Activated CD4-positive, alpha-beta T cell treated with anti-CD3 and anti-CD28 coated beads, Interleukin-2, Interleukin-4, amounts not matched to agents 100 ng/mL and 50 ng/mL, durations not matched to agents 16 hours and 8 hours (primary cell): ENCODE results near the gene WDFY2.
A peak's percentile ranks its signal among the peaks of the same experiment; 100 is the strongest.
"Not testable (repeated sequence)": the region's sequence is repeated elsewhere in the genome, so short reads cannot be mapped to it uniquely, and the experiment has no call there.

Experiments
- DNase-seq: peaks from one replicate; pipeline ENCODE4 v3.0.0-alpha.2; 2020; ENCODE audit warnings: low spot score

WDFY2 gene, protein sequence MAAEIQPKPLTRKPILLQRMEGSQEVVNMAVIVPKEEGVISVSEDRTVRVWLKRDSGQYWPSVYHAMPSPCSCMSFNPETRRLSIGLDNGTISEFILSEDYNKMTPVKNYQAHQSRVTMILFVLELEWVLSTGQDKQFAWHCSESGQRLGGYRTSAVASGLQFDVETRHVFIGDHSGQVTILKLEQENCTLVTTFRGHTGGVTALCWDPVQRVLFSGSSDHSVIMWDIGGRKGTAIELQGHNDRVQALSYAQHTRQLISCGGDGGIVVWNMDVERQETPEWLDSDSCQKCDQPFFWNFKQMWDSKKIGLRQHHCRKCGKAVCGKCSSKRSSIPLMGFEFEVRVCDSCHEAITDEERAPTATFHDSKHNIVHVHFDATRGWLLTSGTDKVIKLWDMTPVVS

DNA sequence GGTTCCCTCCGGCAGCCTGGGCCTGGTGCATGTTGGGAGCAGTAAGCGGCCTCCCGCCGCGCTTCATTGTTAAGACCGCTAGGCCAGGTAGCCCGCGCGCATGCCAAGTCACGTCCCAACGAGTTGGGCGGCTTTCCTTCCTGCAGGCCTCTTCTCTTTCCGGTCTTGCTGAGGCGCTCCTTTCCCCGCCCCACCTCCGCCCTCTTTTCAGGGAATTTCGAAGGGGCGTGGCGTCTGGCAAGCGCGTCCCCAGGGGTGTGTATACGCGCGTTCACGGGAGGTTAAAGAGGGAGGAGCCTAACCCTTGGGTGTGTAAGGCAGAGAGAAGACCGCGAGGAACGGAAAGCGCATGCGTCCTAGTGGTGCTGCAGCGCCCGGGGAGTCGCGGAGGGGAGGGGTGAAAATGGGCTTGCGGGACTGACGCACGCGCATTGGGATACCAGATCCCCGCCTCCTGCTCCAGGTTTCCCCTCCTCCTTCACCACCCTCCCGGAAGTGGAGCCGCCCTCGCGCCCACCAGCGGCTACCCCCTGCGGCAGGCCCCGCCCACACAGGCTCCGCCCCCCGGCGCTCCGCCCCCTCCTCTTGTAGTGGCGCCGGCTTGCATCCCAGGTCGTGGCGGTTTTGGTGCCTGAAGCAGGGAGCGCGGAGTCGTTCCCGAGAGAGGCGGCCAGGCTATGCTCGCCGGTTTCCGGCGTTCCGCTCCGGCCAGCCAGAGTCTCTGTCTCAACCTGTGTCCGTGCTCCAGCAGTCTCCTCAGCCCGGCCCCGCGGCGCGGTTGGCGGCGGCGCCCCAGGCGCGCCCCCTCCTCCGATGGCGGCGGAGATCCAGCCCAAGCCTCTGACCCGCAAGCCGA is at the start of gene WDFY2:
WDFY2 (plus strand) TSS at position 588 of the 856 bp plus-strand sequence; CDS start at position 814, 226 bp downstream.
- peak; percentile 99 for DNase-seq

DNA sequence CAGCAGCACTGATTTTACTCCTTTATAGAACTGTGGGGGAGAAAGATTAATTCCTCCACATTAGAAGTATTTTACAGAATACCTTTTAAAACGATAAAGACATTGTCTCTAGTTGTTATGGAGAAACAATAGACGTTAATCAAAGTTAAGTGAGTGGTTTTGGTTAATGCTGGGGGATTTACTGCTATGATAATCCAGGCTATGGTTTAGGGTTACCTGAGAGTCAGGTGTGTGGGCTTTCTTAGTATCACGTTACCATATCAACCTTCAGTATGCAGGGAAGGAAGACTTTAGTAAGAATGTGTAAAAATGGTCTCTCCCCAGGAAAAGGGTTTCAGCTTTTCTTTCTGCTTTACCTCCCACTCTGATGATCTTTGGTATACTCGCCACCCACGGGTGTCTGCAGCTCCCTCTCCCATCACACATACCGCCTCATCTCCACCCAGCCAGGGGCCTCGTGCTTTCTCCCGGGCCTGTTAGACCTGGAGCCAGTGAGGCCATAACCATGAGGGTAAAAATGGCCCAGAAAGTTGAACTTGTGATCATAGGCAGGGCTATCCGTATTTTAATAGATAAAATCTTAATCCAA is 45.6 kb upstream of the WDFY2 start:
- DNase-seq, result no peak

DNA sequence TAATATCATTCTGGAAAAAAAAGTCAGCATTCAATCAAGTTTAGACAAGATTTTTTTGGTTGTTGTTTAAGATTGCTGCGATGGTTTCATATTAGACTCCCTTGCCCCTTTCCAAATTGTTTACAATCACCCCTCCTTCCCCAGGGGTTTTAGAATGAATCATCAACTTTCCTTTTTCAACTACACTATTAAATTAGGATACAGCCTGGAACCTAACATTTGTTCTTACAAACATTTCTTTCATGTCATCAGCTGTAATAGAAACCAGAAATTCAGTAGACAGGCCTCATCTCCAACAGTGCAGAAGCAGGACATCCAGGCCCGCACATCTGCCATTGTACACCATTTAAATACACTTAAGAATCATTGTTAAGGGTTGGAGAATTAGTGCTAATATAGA is 44.4 kb upstream of the WDFY2 start:
- DNase-seq, result no peak

DNA sequence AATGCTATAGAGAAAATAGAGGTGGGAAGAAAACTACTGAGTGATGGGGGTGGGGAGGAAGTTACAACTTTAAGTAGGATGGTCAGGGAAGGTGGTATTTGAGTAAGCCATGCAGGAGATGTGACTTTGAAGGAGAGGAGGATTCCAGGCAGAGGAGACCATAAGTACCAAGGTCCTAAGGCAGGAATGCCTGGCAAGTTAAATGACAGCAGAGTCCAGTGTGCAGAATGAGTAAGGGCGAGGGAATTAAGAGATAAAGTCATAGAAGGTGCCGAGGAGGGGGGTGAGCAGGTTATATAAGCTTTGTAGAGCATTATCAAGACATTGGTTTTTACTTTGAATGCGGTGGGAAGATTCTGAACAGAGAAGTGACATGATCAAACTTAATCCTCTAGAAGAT is 43.2 kb upstream of the WDFY2 start:
- no peak for DNase-seq

DNA sequence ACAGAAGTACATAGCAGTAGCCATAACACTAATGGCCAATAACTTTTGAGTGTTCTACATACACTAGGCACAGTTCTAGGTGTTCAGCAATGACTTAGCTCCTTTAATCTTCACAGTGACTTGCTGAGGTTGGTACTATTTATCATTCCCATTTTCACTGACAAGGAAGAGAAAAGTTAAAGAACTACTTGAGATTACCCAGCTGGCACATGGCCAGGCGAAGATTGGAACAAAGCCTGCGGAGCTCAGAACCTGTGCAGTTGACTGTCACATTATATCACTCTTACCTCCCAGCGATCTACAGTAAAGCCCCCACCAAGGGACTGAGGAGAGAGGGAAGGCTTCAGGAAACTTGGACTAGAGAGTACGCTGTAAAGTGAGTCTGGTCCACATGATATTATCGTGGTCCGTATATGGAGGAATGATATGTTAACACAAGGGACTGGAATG is 42.4 kb upstream of the WDFY2 start:
- DNase-seq, result no peak

DNA sequence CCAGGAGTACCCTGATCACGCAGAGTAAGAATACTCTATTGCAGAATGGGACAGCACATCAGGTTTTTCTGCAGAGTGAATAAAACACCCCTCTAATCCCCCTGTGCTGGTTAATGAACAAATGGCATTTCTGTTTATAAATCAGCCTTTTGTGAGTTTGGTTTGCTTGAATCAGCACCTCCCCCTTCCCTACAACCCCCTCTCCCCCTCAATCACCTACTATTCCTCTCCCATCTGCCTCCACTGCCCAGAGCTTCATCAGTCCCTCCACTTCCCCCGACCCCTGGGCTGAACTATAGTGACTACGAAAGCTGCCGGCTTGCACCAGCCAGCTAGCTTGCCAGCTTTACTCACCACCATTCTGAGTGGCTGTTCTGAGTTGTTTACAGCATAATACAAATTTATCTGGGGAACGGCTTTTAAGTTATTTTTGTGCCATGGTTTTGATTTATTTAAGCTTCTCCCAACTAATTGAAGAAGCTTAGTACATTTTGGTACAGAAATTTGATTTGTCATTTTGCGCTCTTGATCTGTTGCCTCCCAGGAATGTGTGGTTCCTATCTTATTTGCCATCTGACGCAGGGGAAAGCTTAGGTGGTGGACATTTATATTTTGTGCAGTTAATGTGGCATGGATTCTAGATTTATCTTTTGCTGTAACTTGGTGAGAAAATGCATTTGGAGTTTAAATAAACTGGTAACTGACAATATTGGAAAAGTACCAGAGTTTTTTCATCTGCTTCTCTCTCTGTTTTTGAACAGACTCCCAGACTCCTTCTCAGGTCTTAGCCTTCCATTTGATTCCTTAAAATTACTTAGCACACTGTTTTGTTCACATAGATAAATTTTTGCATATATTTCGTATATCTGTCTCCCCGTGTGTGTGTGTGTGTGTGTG is 41.7 kb upstream of the WDFY2 start:
- no peak for DNase-seq

DNA sequence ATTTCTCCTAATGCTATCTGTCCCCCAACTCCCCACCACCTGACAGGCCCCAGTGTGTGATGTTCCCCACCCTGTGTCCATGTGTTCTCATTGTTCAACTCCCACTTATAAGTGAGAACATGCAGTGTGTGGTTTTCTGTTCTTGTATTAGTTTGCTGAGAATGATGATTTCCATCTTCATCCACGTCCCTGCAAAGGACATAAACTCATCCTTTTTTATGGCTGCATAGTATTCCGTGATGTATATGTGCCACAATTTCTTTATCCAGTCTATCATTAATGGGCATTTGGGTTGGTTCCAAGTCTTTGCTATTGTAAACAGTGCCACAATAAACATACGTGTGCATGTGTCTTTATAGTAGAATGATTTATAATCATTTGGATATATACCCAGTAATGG is 38.8 kb upstream of the WDFY2 start:
- not testable (repeated sequence) for DNase-seq

DNA sequence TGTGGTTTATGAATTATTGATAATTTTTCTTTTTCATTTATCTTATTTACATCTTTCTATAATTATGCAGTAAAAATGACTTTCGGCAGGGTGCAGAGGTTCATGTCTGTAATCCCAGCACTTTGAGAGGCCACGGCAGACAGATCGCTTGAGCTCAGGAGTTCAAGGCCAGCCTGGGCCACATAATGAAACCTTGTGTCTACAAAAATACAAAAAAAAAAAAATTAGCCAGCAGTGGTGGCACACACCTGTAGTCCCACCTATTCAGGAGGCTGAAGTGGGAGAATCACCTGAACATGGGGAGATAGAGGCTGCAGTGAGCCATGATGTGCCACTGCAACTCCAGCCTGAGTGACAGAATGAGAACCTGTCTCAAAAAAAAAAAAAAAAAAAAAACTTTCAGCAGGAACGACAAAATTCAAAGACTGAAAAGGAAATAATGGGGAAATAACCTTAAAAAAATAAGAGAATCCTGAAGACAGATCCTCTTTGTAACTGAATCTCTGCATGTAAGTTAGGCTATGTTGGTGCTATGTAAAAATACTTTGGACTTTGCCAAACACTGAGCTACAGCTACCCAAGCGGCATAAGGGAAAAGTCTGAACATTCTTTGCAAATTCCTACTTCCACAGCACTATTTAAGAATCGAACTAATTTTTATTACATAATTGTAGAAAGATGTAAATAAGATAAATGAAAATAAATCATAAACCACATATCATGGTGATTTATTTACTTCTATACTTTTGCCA is 36.7 kb upstream of the WDFY2 start:
- no peak for DNase-seq

DNA sequence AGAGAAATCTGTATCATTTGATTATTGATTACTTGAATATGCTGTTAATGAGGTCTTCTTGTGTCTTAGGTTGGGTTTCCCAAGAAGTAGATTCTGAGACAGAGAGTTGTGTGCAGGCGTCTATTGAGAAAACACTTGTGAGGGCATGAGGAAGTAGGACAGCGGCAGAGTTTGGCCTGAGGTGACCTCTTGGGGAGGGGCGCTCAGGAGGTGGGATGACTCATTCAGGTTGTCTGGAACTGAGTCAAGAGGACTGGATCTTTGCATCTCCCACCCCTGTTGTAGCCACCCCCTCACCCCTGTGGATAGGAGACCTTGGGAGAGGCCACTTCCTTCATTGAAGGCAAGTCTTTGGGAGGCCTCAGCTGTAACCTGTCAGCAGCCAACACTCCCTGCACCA is 35.2 kb upstream of the WDFY2 start:
- DNase-seq, result no peak

DNA sequence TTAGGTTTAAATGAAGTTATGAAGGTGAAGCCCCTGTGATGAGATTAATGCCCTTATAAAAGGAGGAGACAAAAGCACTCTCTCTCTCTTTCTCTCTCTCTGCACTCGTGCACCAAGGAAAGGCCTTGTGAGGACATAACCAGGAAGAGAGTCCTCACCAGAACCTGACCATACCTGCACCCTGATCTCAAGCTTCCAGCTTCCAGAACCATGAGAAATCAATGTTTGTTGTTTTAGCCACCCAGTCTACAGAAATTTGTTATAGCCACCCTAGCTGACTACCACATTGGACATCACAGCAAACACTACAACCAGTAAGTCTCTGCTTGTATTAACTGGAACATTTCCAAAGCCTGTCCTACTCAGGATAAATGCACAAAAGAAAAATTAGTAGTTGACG is 34.7 kb upstream of the WDFY2 start:
- DNase-seq, result no peak

DNA sequence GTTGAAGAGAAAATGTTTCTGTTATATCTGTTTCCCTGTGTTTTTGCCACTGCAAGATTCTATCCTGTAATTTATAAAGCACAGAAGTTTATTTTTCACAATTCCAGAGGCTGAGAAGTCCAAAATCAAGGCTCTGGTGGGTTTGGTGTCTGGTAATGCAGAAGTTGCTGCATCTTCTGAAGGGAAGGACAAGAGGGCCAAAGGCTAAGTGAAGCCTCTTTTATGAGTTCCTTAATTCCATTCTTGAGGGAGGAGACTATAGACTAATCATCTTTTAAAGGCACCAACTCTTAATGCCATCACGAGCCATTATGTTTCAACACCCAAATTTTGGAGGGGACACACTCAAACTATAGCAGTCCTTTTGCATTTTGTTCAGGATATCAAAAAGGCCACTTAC is 34.1 kb upstream of the WDFY2 start:
- no peak for DNase-seq

DNA sequence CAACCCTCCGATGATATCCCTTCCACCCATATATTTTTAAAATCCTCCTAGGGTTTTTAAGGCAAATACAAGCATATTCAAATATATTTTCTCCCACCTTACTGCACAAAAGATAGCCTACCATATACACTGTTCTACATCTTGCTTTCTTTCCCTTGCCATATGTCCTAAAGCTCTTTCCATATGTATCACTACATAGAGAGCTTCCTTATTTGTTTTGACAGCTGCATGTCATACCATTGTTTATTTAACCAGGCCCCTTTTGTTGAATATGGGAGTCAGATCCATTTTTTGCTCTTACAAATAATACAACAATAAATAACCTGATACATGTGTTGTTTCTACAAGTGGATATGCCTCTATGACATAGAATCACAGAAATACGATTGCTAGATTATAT is 32.8 kb upstream of the WDFY2 start:
- DNase-seq, result no peak

DNA sequence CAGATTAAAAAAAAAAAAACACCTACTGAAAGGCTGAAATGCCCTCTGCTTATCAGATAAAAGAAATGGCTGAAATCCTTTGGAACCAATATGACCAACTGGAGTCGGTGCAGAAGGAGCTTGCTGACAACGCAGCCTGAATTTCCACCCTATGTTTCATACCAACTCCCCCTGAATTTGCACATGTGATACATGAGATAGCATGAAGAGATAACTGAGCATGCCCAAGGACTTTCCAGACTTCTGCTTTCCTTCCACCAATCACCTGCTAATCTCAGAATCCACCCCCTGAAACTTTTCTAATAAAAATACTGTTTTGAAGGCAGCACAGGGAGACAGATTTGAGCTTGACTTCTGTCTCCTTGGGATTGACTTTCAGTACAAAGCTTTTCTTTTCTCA is 32.2 kb upstream of the WDFY2 start:
- no peak for DNase-seq

DNA sequence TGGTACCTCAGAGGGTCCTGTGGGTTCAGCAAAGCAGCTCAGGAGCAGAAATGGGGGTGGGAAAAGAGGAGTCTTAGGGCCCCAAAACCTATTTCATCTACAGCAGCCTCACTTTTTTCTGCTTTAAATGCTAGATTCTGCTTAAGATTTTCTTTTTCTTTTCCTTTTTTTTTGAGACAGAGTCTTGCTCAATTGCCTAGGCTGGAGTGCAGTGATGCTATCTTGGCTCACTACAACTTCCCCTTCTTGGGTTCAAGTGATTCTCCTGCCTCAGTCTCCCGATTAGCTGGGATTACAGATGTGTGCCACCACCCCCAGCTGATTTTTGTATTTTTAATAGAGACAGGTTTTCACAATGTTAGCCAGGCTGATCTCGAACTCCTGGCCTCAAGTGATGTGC is 30.7 kb upstream of the WDFY2 start:
- DNase-seq, result no peak

DNA sequence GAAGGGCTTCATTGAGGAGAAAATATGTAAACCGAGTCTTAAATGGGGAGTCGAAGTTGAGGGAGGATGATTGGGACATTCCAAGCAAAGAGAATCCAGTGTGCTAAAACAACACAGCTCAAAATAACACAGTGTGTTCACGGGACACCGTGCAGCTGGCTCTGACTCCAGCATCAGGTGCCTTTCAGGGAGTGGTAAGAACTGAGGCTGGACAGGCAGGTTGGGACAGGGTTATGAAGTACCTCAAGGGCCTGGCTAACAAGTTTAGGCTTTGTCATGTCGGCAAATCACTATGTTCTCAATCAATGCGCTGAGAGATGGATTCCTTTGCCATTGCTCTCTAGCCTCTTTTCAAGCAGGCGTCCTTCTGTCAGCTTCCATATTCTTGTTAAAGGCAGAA is 27.5 kb upstream of the WDFY2 start:
- DNase-seq, result no peak

DNA sequence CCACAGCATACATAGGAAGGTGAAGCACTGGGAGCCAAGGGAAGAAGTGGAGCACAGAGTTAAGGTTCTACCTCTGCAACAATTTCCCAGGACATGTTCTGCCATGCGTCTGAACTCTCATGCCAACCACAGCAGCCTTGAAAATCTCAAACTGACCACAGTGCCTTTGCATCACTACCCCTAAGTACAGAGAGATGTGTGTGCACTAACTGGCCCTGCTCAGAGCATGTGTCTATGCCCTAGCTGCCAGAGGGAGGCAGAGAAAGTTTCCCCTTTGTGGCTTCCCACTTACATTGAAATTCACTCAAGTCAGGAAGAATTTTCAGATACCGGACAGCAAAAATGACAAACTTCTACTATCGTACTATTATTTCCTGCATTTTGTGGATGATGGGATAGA is 26.8 kb upstream of the WDFY2 start:
- no peak for DNase-seq

DNA sequence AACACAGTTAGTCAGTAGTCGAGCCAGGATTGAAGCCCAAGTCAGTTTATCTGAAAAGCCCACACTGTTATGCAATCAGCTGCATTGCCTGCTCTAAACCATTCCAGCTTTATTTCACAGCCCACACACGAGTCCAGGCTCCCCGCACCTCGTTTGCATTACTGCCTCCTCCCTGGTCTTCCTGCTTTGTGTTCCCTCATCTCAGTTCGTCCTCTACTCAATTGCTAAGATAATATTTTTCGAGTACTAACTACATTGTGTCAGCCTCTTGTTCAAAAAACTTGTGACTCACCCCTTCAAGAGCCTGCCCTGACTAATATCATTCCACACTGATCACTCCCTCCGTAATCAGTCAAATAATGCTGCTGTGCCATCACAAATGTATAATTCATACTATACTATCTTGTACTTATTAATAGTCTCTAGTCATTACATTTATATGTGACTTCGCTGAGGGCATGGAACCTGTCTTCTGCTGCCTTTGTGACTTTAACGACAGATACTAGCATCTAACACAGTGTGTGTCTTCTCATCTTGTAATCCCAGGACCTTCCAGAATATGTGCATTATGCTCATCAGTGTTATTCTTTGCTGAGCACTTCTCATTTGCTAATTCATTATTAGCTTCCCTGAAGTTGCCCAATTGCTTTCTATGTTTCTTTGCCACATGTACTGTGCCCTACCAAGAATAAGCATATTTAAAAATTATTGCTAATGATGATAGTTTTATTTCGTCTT is 26.2 kb upstream of the WDFY2 start:
- peak; percentile 34 for DNase-seq

DNA sequence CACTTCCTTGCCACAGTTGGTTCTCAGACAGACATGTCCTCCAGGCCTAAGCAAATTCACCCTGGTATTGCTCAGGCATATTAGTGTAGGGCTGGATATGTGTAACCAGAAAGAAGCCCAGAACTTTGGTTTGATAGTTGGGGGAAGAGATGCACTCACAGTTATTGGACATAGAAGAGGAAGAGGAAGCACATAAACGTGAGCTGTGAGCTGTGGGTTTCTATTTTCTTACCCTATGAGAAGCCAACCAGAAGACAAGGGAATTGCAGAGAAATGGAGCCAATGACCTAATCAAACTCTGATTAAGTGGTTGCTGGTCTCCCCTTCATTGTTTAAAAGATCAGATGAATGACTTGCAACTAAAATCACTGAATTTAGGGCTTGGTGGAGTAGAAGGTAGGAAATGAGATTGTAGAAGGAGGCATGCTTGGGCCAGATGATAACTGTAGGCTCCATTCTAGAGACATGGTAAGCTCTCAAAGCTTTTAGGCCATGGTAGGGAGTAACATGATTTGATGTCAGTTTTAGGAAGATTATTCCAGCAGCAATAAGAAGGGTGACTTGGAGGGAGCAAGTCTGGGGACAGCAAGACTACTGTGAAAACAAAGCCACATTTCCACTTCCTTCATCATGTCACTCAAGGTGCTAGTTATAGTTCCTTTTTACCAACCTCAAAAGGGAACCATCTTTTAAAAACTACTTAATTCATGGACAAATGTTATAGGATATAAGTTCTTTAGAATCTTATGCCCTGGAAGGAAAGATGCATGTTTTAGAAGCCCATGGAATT is 24.1 kb upstream of the WDFY2 start:
- DNase-seq, result no peak

DNA sequence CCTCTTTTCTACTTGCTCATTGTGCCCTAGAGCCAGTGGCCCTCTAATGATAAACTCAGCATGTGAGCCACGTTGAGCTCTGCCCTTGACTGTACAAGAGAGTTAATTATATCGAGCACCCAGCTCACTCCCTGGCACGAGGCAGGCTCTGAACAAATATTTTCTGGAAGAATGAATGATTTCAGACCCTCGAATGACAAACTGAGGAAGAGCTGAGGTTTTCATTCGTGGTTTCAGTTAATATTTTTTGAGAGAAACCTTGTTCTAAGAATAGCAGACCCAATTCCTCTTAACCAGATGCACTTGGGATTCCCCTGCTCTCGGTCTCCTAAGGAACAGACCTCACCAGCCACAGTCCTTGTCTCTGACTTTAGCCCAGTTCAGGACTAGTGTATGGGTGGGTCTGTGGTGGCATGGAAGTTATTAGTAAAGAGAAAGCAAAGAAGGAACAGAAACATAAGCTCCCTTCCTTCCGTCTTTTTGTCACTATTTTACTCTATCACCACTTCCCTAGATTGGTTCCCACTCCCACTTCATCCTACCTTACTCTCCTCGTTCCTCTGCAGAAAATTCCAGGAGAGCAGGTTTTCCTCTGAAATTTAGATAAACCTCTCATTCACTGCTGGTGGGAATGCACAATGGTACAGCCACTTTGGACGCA is 22.1 kb upstream of the WDFY2 start:
- DNase-seq, result peak; percentile 56
